Measurements from ENCODE around the gene KIAA1328.
"Not testable (repeated sequence)": the region's sequence is repeated elsewhere in the genome, so short reads cannot be mapped to it uniquely, and the experiment has no call there.

KIAA1328 gene

GRCh38 chr18:36889321-36889720 is 60.4 kb downstream of the KIAA1328 start:
- DNase-seq: no peak

DNA sequence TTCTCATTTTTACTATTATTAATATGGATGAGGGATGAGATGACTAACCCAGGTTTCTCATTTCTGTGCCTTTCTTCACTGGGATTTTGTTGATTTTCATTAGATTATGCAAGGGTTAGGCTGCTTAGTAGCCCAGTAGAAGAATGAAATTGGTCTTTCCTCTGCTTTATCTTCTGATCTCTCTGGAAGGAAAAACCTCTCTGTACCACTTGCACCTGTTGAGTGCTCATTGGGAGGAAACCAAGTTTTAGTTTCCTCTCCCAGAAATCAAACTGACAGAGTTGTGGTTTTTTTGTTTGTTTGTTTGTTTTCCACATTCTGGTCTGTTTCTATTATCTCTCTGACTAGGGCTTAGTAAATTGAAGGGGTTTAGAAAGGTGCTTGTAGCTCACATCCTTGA is 60.8 kb downstream of the KIAA1328 start:
- DNase-seq: no peak

GRCh38 chr18:36890598-36890997 is 61.7 kb downstream of the KIAA1328 start:
- DNase-seq: no peak

- DNase-seq: no peak
Measured at GRCh38 chr18:36893227-36893626, 64.3 kb downstream of the KIAA1328 start.

DNA sequence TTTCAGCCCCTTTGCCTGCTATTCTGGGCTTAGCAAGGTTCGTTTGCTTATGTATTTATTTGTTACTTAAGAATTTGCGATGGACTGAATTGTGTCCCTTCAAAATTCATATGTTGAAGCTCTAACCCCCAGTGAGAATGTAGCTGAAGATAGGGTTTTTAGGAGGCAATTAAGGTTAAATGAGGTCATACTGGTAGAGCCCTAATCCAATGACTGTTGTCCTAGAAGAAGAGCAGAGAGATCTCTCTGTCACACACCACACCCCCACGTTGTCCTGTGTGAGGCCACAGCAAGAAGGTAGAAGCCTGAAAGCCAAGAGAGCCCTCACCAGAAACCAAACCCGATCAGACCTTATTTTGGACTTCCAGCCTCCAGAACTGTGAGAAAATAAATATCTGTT is 66.7 kb downstream of the KIAA1328 start:
- DNase-seq: no peak

GRCh38 chr18:36897253-36897652 is 68.3 kb downstream of the KIAA1328 start:
- no peak for DNase-seq

DNA sequence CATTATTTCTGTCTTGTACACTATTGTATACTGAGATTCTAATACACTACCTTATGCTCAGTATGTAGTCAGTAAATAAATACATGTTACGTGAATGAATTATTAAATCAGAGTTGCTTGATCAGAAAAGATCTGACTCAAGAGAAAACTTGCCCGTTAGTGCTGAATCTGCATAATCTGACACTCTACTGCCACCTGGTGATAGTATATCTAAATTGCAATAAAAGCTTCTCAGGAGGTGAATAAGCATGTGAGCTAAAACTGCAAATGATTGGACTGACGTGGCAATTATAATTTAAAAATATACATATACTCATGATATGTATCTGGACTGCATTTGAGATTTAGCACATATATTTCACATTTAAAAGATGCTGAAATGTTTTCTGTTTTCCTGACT is 70.4 kb downstream of the KIAA1328 start:
- DNase-seq: no peak

DNA sequence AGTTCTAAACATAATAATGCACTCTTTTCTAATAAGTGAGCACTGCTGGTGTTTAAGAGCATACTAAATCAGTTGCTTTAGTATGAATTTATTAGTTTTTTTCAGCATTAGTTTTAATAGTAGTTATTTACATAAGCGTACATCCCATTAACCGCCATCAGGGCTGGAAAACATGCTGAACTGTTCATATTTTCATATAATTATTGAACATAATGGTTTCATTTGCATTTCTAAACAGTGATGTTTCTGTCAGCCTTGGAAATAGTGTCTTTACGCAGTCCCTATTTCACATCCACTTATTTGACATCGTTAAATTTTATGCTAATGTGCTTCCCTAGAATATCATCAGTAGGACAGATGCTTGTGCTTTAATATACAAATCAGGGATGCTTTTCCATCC is 71.5 kb downstream of the KIAA1328 start:
- no peak for DNase-seq

DNA sequence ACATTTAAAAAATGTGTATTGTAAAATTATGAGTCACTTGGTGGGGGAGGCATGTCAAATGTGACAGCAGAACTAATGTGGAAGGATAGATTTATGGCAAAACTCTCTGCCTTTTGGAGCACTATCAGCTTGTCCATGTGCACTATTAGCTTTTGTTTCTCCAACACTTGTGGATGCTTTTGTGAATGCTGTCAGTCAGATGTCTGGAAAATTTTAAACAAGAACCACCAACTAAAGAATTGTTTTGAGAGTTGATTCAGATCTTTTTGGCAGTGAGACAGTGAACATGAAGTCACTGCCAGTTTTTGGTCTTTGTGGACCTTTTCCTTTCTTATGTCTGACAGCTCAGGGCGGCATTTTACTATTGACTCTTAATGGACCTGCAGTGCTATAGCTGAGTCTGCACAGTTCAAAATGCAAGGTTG is 72.4 kb downstream of the KIAA1328 start:
- DNase-seq: no peak

DNA sequence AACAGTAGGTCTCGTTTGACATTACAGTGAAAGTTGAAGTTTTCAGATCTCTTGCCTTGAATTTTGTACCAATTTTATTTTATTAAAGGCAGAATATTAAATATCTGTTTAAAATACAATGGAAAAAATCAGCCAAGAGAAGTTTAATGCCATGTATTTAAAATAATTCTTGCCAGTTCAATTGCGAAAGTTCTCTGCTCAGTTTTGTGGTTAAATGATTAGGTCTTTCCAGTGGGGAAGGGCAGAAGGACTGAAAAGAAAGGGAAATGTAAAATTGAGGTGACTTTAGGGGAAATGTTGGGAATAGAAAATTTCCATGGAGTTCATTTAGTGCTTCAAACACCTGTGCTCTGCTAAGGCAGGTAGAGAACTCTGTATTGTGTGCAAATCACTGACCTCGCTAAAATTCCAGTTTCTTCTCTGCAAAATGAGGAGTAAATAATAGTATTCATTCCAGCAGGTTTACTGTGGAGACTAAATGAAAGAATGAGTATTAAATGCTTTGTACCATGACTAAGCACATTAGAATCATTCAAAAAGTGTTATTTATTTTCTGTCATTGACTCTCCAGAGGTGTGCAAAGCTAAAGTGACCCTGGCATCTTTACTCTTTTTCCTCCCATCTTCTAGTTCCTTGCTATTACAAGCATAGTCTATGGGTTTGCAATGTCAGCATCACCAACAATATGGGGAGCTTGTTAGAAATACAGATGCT is 74.4 kb downstream of the KIAA1328 start:
- no peak for DNase-seq

GRCh38 chr18:36905571-36905970 is 76.6 kb downstream of the KIAA1328 start:
- DNase-seq: no peak

DNA sequence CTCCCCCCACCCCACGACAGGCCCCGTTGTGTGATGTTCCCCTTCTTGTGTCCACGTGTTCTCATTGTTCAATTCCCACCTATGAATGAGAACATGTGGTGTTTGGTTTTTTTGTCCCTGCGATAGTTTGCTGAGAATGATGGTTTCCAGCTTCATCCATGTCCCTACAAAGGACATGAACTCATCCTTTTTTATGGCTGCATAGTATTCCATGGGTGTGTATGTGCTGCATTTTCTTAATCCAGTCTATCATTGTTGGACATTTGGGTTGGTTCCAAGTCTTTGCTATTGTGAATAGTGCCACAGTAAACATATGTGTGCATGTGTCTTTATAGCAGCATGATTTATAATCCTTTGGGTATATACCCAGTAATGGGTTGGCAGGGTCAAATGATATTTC is 80.4 kb downstream of the KIAA1328 start:
- DNase-seq: not testable (repeated sequence)

DNA sequence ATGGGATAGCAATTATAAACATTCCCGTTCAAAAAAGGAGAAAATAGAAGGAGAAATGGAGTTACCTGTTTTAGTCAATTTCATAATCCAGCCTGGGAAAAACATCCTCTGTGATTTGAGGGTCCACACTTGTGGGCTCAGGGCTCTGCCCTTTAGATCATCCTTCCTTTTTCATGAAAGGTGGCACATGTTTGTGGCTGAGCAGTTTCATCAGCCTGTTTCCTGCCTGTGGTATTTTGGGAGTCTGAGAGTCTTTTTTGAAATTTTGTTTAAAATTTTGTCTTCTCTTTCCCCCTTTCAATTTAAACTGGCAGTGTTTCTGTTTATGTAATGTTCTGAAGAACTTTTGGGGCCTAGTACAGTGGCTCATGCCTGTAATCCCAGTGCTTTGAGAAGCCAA is 84.0 kb downstream of the KIAA1328 start:
- no peak for DNase-seq

DNA sequence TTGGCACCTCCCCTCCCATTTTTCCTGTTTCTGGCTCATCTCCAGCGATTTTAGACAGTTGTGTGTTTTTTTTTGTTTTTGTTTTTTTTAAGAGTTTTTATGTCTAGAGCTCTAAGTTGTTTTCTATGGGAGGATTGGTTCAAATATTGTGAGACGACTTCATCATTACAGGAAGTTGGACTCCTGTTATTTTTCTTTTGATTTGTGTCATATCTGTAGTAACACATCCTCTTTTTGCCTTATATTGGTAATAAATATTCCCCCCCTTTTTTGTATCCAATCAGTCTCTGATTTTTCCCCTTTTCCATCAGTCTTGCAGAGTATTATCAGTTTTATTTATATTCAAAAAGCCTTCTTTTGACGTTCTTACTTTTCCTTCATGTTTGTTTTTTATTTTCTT is 89.0 kb downstream of the KIAA1328 start:
- no peak for DNase-seq

DNA sequence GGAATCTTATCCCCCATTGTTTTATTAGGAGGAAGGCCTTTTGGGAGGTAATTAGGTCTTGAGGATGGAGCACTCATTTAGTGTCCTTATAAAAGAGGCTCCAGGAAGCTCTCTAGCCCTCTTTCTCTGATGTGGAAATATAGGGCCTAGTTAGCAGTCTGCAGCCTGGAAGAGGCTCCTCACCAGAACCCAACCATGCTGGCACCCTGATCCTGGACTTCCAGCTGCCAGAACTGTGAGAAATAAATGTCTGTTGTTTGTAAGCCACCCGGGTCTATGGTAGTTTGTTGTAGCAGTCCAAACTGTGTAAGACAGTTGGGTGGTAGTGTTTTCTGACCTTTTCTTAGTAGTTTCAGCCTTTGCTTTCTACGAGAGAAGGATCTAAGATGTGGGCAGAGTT is 100.7 kb downstream of the KIAA1328 start:
- DNase-seq: no peak

- no peak for DNase-seq
Measured at GRCh38 chr18:36931106-36931505, 102.2 kb downstream of the KIAA1328 start.

DNA sequence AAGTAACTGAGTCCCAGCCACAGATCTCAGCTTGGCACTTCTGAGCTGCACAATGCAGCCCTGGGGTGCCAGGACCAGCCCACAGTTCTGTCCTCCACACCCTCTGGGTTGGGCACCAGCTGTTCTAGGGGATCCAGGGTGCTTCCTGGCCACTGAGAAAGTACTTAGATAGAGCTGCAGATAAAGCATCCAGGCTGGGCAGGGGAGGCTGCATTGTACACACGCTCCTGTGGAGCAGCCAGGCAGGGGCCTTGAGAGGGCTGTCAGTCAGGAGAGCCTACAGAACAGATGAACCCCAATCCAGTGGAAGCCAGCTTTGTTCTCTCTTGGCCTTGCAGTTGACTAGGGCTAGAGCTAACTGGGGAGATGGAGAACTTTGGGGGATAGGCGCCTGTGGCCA is 104.6 kb downstream of the KIAA1328 start:
- DNase-seq: no peak

GRCh38 chr18:36934884-36935283 is 106.0 kb downstream of the KIAA1328 start:
- DNase-seq: no peak

DNA sequence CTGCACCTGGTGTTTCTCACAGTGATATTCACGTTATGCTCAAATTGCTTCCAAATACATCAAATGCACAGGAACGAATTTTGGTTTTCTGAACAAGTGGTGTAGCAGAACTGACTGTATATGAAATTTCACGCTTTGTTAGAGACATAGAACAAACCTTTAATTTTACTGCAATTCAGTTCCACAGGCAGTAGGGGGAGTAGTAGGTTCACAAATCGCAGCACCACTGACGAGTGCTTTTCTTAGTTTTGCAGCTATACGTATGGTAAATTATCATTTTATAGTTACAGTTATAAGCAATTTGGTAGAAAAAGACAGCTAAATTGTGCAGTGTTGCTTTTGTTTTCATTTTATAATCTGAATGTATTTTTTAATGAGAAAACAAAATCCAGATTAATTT is 113.3 kb downstream of the KIAA1328 start:
- peak; percentile 9 for DNase-seq

DNA sequence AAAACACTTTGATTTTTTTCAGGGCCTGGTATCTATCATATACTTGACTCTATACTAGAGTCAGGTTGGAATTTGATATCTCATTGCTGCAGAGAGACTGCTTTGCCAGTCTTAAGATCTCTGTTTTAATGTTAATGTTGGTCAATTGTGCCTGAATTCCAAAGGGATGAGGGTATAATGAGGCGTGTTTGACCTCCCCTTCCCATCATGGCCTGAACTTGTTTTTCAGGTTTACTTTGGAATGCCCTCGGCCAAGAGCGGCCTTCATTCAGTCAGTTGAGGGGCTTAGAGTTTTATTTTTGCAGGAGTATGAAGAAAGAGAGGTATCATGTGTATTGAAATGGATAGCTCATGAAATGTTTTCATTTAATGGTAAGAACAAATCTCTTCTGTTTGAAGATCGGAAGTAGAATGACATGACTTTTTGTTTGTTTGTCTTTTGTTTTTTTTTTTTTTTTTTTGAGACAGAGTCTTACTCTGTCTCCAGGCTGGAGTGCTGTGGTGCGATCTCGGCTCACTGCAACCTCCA is 119.0 kb downstream of the KIAA1328 start:
- DNase-seq: no peak

DNA sequence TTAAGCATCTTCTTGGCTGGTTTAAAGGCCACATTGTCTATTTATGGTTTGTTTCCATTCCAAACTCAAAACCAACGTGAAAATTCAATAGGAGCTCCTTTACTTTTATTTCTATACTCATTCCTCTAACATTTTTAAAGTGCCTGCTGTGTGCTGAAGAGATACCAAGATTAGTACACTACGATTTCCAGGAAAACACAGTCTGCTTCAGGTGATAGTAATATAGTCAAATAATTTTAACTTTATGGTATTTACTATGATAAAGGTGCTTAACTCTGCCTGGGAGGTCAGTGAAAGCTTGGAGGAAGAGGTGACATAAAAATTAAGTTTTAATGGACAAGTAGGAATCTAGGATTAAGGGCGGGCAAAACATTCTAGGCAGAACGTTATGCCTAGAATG is 121.4 kb downstream of the KIAA1328 start:
- DNase-seq: no peak

GRCh38 chr18:36950960-36951359 is 122.0 kb downstream of the KIAA1328 start:
- no peak for DNase-seq

GRCh38 chr18:36953047-36953446 is 124.1 kb downstream of the KIAA1328 start:
- DNase-seq: no peak

- no peak for DNase-seq
Measured at GRCh38 chr18:36960038-36960437, 131.1 kb downstream of the KIAA1328 start.

DNA sequence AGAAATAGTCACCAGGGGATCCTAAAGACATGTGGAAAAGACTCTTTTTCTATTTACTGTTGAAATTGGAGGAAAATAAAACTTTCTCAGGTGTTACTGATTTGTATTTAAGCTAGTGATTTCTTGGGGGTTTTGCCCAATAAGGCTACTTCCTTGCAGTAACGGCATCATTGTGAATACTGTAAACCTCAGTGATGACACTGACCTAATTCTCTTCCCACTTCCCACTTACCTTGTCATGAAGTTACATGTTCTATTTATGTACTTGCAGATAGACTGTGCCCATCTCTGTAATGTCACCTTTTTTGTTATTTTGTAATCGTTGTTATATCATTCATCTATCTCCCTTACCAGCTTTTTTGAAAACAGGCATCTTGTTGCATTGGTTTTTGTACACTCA is 134.5 kb downstream of the KIAA1328 start:
- DNase-seq: no peak

Measured in NCI-H2171 (cell line).